Measurements from ENCODE around the gene ICAM3. TPM values are rescaled to one million over a fixed set of nuclear protein-coding genes. Genes with fewer than 3 reads are reported as not detected.

Gene ICAM3
- polyA plus RNA-seq, 4 donors = 7.8 to 11.3 (median 8.9) TPM

Other genes starting within 250 kb of the ICAM3 start
- gene ANGPTL6, start 236.9 kb downstream of the ICAM3 start, polyA plus RNA-seq (ENCODE audit: insufficient read length in 4 of 4) = 1 to 10 TPM; 2.3 to 4.8 (median 2.9) TPM
- gene PPAN, start 233.3 kb downstream of the ICAM3 start, polyA plus RNA-seq (ENCODE audit: insufficient read length in 4 of 4) = 10 to 100 TPM; 28.6 to 36.4 (median 32.1) TPM
- 10 to 100 TPM; 10.4 to 13.9 (median 12.2) TPM for gene P2RY11, start 227.9 kb downstream of the ICAM3 start, polyA plus RNA-seq (ENCODE audit: insufficient read length in 4 of 4)
- 100 to 1,000 TPM; 188 to 215 (median 195) TPM for gene EIF3G, start 219.7 kb downstream of the ICAM3 start, polyA plus RNA-seq (ENCODE audit: insufficient read length in 4 of 4)
- gene DNMT1, start 144.7 kb downstream of the ICAM3 start, polyA plus RNA-seq (ENCODE audit: insufficient read length in 4 of 4) = 100 to 1,000 TPM in 3 of 4 donors, 10 to 100 TPM in 1; 89.1 to 111 (median 105) TPM
- 10 to 100 TPM; 11.1 to 12.5 (median 11.8) TPM for gene S1PR2, start 108.3 kb downstream of the ICAM3 start, polyA plus RNA-seq (ENCODE audit: insufficient read length in 4 of 4)
- gene MRPL4, start 87.4 kb downstream of the ICAM3 start, polyA plus RNA-seq (ENCODE audit: insufficient read length in 4 of 4) = 10 to 100 TPM; 38.3 to 57.4 (median 39.5) TPM
- 1 to 10 TPM; 6.1 to 7.5 (median 6.6) TPM for gene ICAM1, start 68.5 kb downstream of the ICAM3 start, polyA plus RNA-seq (ENCODE audit: insufficient read length in 4 of 4)
- under 1 TPM; 0.17 to 0.57 (median 0.46) TPM for gene ICAM4, start 52.7 kb downstream of the ICAM3 start, polyA plus RNA-seq (ENCODE audit: insufficient read length in 4 of 4)
- under 1 TPM; 0.10 to 0.38 (median 0.14) TPM for gene ICAM5, start 49.7 kb downstream of the ICAM3 start, polyA plus RNA-seq (ENCODE audit: insufficient read length in 4 of 4)
- gene ZGLP1, start 29.8 kb downstream of the ICAM3 start, polyA plus RNA-seq (ENCODE audit: insufficient read length in 4 of 4) = 1 to 10 TPM; 4.0 to 6.8 (median 5.1) TPM
- gene FDX2, start 23.6 kb downstream of the ICAM3 start, polyA plus RNA-seq (ENCODE audit: insufficient read length in 4 of 4) = 10 to 100 TPM; 18.6 to 25.9 (median 20.7) TPM
- 10 to 100 TPM; 27.3 to 40.6 (median 31.2) TPM for gene RAVER1, start 6.1 kb downstream of the ICAM3 start, polyA plus RNA-seq (ENCODE audit: insufficient read length in 4 of 4)
- gene TYK2, start 40.9 kb upstream of the ICAM3 start, polyA plus RNA-seq (ENCODE audit: insufficient read length in 4 of 4) = 100 to 1,000 TPM; 103 to 130 (median 109) TPM
- 100 to 1,000 TPM; 135 to 170 (median 137) TPM for gene CDC37, start 63.9 kb upstream of the ICAM3 start, polyA plus RNA-seq (ENCODE audit: insufficient read length in 4 of 4)
- gene PDE4A, start 80.9 kb upstream of the ICAM3 start, polyA plus RNA-seq (ENCODE audit: insufficient read length in 4 of 4) = 1 to 10 TPM; 1.7 to 3.4 (median 2.7) TPM
- 10 to 100 TPM; 70.0 to 86.6 (median 79.0) TPM for gene KEAP1, start 163.7 kb upstream of the ICAM3 start, polyA plus RNA-seq (ENCODE audit: insufficient read length in 4 of 4)
- 1 to 10 TPM; 1.6 to 2.0 (median 1.6) TPM for gene S1PR5, start 177.8 kb upstream of the ICAM3 start, polyA plus RNA-seq (ENCODE audit: insufficient read length in 4 of 4)
- 10 to 100 TPM; 30.2 to 39.2 (median 35.0) TPM for gene ATG4D, start 204.3 kb upstream of the ICAM3 start, polyA plus RNA-seq (ENCODE audit: insufficient read length in 4 of 4)
- 10 to 100 TPM; 30.9 to 35.5 (median 32.4) TPM for gene KRI1, start 226.4 kb upstream of the ICAM3 start, polyA plus RNA-seq (ENCODE audit: insufficient read length in 4 of 4)
- 10 to 100 TPM; 10.7 to 12.3 (median 11.8) TPM for gene CDKN2D, start 229.4 kb upstream of the ICAM3 start, polyA plus RNA-seq (ENCODE audit: insufficient read length in 4 of 4)
- gene AP1M2, start 247.7 kb upstream of the ICAM3 start, polyA plus RNA-seq (ENCODE audit: insufficient read length in 4 of 4) = 10 to 100 TPM; 43.0 to 56.7 (median 47.6) TPM